ENCODE measurements around the gene USP25.

Gene USP25

GRCh38 chr21:15729674-15730483 lies at the start of gene USP25:
Gene USP25 (plus strand): TSS chr21:15729982. CDS start chr21:15730394, 412 bp downstream.
- peak; percentile 80 to 81 for DNase-seq (ENCODE audit: low read depth in 2 of 2, low spot score in 1 of 2)

- no peak for DNase-seq (ENCODE audit: low read depth in 2 of 2, low spot score in 1 of 2)
Observed at GRCh38 chr21:15682186-15682895, 47.4 kb upstream of the USP25 start.

- DNase-seq (ENCODE audit: low read depth in 2 of 2, low spot score in 1 of 2): no peak
Observed at GRCh38 chr21:15682977-15683376, 46.8 kb upstream of the USP25 start.

GRCh38 chr21:15686506-15686905 lies 43.3 kb upstream of the USP25 start:
- DNase-seq (ENCODE audit: low read depth in 2 of 2, low spot score in 1 of 2): no peak

DNA sequence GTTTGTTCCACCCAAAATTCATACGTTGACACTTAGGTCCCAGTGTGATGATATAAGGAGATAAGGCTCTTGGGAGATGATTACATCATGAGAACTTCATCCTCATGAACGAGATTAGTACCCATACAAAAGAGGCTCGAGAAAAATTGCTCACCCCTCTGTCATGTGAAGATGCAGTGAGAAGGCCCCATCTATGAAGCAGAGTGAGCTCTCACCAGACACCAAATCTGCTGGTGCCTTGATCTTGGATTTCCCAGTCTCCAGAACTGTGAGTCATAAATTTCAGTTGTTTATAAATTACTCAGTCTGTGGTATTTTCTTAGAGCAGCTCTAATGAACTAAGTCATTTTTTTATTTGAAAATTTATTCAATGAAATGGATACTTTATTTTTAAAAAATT lies 42.6 kb upstream of the USP25 start:
- DNase-seq (ENCODE audit: low read depth in 2 of 2, low spot score in 1 of 2): no peak

GRCh38 chr21:15688016-15688415 lies 41.8 kb upstream of the USP25 start:
- no peak for DNase-seq (ENCODE audit: low read depth in 2 of 2, low spot score in 1 of 2)

- no peak for DNase-seq (ENCODE audit: low read depth in 2 of 2, low spot score in 1 of 2)
Observed at GRCh38 chr21:15688809-15689208, 41.0 kb upstream of the USP25 start.

DNA sequence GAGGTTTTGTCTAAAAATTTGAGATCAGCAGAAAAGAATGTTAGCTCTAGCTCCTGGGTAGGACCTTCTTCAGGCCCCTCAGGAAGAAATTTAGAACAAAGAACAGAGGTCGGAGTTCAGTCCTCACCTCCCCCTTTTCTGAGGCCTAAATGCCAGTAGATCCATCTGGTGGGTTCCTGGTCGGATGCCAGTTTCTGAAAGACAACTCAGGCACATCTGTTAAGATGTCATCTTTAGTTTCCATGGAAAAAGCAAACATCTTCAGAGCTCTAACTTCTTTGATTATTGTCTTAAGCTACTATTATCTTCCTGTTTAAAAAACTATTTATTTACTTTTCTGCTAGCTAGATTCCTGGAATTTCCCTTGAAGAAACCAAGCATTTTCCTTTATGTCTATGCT lies 37.1 kb upstream of the USP25 start:
- DNase-seq (ENCODE audit: low read depth in 2 of 2, low spot score in 1 of 2): no peak

DNA sequence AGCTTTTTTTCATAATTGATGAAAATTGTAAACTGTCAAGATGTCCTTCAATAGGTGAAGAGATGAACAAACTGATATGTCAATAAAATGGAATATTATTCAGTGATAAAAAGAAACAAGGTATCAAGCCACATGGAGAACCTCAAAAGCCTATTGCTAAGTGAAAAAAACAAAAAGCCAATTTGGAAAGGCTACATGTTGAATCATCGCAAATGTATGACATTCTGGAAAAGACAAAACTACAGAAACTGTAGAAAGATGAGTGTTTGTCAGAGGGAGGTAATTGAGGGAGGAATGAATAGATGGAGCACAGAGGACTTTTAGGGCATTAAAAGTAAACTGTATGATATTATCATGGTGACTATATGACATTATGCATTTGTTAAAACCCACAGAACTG lies 34.5 kb upstream of the USP25 start:
- no peak for DNase-seq (ENCODE audit: low read depth in 2 of 2, low spot score in 1 of 2)

DNA sequence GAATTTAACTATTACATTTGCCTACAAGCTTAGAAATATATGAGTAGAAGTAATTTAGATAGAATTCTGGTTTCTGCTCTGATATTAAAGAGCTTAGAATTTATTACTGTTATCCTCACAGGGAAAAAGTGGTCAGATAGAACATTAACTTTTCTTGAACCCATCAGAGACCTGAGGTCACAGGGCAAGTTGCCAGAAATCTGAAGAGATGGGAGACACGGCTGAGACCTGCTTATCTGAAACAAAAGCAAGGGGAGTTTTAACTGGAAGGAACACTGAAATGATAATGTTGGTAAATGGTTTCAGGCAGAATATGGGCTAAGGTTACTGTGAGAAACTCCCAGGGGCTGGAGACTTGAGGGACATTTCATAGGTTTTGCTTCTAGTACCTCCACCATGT lies 28.0 kb upstream of the USP25 start:
- no peak for DNase-seq (ENCODE audit: low read depth in 2 of 2, low spot score in 1 of 2)

- DNase-seq (ENCODE audit: low read depth in 2 of 2, low spot score in 1 of 2): no peak
Observed at GRCh38 chr21:15703932-15704331, 25.9 kb upstream of the USP25 start.

DNA sequence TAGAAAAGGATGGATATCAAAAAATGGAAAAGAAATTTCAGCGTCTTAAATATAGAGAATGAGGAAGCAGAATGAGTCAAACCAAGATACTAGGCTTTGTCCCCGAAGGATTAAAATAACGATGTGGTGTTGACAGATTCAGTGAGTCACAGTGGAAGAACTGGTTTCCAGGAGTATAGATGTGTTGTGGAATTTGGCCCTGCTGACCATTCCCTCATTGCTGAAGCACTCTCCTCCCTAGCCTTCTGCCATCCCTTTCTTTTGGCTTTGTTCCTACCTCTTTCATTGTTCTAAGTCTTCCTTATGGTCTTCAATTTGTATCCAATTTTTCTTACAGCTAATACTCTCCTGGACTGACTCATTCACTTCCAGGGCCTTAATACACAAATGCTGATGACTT lies 23.1 kb upstream of the USP25 start:
- DNase-seq (ENCODE audit: low read depth in 2 of 2, low spot score in 1 of 2): no peak

DNA sequence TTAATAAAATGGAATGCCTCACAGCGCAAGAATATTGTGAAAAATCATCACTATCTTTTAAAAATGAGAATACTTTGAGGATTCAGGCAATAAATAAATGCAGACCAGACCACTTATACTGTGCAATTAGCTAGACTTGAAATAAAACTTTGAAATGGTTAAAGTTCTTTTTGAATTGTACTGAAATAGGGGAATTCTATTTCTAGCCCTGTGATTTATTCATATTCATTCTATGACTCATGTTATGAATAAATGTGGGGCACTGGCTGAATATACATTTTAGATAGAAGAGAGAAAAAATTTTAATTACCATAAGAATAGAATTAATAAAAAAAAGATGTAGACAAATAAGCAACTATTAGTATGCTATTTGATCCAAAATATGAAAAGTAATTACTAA lies 16.4 kb upstream of the USP25 start:
- DNase-seq (ENCODE audit: low read depth in 2 of 2, low spot score in 1 of 2): no peak

GRCh38 chr21:15718711-15719110 lies 11.1 kb upstream of the USP25 start:
- no peak for DNase-seq (ENCODE audit: low read depth in 2 of 2, low spot score in 1 of 2)

- DNase-seq (ENCODE audit: low read depth in 2 of 2, low spot score in 1 of 2): no peak
Observed at GRCh38 chr21:15719976-15720375, 9.8 kb upstream of the USP25 start.

GRCh38 chr21:15722591-15723324 lies 7.0 kb upstream of the USP25 start:
- DNase-seq (ENCODE audit: low read depth in 2 of 2, low spot score in 1 of 2): no peak

GRCh38 chr21:15725949-15726348 lies 3.8 kb upstream of the USP25 start:
- no peak for DNase-seq (ENCODE audit: low read depth in 2 of 2, low spot score in 1 of 2)

GRCh38 chr21:15728046-15728445 lies 1.7 kb upstream of the USP25 start:
- DNase-seq (ENCODE audit: low read depth in 2 of 2, low spot score in 1 of 2): no peak

GRCh38 chr21:15729346-15729673 lies 472 bp upstream of the USP25 start:
- no peak for DNase-seq (ENCODE audit: low read depth in 2 of 2, low spot score in 1 of 2)

- no peak for DNase-seq (ENCODE audit: low read depth in 2 of 2, low spot score in 1 of 2)
Observed at GRCh38 chr21:15730484-15731242, 881 bp downstream of the USP25 start.

DNA sequence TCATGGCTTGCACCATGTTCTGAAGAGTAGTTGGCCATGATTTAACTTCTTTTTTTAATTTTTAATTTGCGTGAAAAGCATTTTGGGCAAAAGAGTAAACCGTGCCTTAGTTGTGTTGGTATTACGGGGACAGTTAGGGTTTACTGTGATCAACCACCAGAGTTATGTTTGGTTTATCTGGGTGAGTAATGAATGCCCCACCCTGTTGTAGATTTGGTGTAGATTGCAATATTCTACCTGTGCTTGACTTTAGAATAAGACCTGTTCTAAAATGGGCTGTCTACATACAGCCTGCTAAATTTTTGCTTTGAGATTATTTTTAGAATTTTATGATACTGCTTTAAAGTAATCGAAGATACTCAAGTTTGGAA lies 1.4 kb downstream of the USP25 start:
- no peak for DNase-seq (ENCODE audit: low read depth in 2 of 2, low spot score in 1 of 2)

Measured in stimulated activated CD8-positive, alpha-beta memory T cell treated with anti-CD3 and anti-CD28 coated beads, Interleukin-4, amount 100 ng/mL, for 1 hour (primary cell).